GM21367 (cell line): ENCODE results near the gene SNAP25.

Source experiments
- ATAC-seq: cut with Tn5 transposase; IDR thresholded peaks from one replicate; pipeline ENCODE4 v1.9.1; 2021; ENCODE audit not compliant: unreplicated experiment

SNAP25 gene

DNA sequence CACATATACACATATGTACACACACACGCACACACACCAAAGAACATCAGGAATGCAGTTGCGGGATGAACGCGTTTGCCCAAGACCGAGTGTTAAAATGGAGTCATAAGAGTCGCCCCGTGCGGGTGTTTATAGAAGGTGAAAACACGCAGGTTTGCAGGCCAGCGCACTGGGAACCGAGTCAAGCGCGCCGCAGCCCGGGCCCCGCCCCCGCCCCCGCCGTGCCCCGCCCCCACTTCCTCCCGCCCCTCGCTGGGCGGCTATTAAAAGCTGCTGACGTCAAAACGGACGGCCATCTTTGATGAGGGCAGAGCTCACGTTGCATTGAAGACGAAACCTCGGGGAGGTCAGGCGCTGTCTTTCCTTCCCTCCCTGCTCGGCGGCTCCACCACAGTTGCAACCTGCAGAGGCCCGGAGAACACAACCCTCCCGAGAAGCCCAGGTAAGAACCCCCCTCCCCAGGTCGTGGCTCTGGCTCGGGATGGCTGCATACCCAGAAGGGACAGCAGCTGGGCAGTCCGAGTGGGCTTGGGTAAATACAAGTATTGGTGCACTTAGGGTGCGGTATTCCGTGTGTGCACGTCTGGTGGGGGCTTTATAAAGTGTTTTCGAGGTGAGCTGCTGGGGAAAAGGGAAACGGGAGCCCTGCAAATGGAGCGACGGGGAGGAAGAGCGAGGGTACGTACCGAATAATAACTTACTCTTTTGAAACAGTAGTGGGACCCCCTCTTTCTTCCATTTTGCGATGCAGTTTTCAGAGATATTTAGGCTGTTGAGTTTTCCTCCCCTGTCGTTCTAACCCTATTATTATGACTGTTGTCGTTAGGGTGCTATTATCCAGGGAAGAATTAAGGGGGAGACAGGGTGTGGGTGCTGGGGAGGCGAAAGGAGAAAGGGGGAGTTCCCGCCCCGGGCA lies at the start of gene SNAP25:
Gene SNAP25 (plus strand): TSS at position 295 of the 916 bp plus-strand sequence. CDS start 56,662 bp downstream, outside the sequence.
- no peak for ATAC-seq

DNA sequence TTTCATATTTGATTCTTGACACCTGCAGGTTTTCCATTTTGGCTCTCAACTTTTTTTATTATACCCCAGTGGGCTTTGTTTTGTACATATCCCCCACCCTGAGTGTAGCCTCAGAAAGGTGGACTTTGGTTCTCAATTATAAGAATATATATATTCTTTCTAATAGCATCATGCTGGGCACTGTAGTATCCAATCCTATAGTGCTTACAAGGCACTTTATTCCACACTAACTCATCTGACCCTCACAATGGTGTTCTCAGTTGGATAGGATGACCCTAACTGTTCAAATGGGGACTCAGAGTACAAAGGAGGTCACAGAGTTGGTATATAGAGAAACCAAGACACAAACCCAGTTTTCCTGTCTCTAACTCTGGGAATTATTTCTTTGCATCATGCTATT lies 48.9 kb upstream of the SNAP25 start:
- ATAC-seq, result no peak

DNA sequence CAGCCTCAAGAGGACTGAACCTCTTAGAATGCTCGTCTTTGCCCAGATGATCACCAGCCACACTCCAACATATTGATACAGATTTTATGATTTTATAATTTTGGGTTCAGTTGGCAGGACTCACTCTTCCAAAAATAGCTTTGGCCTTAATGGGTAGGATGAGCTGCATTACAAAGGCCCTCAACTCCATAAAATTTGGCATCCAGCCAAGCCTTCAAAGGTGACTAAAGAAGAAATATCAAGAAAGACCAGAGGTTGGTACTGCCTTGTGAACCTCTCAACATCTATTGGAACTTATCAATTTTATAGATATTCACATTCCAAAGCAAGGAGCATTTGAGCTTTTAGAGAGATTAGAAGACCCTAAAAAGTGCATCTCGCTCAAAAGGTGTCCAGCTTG lies 48.4 kb upstream of the SNAP25 start:
- no peak for ATAC-seq

DNA sequence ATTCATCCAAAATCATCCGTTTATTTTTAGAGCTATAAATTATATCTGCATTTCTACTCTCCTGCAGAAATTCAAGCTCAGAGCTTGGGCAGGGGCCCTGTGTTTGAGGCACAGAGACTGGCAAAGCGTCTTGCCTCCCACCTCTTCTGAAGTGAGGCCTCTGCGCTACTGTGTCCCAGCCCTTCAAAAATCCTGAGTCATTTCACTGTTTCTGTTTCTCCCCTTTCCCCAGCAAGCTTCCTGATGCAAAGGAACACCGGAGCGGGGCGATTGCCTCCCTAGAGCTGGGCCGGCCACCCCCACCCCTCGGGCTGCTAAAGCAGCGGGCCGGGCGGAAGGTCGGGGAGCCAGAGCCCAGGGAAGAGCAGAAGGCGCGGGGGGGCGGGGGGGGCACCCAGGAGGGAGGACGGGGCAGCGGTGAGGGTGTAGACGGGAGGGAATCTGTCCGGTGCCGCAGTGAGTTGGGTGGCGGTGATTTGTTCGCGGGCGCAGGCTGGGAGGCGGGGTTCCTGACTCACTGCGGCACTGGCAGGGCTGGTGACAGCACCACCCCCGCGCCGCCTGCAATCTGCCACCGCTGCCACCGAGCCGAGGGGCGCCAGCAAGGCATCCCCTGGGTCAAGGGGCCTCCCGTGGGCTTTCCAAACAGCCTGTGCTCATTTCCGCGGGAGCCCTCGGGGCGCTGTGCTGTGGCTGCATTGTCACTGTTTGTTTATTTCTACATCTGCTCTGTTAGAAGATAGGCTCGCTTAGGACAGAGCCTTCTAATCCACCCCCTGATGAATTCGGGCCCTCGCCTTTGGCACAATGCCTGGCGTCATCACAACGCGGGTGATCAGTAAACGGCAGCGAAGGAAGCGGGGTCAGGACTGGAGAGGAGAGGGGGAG lies 46.5 kb upstream of the SNAP25 start:
- no peak for ATAC-seq

DNA sequence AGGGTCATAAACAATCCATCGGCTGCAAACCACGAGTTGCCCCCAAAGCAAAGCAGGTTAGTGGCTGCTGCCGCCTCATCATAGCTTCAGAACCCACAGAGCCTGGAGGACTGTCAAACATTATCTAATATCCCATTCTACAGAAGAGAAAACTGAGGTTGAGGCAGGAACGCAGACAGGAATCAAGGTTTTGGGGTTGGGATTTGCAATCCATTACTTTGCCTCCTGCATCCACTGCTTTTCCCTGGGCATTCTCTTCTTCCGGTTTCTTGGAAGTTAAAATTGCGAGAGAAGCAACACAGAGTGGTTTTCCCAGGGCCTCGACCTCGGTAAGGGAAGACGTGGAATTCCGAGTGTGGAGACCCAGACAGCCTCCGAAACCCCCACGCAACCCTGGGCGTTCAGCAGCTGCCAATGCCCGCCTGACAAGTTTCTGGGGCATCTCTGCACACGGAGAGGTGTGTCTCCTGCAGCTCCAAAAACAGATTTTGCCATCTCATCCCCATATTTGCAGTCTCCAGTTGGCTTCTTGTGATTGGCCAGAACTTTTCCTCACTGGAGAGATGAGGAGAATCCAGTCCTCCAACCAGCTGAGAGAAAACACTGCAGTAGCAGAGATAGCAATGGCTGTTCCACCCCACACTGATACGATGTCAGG lies 45.5 kb upstream of the SNAP25 start:
- ATAC-seq, result no peak

DNA sequence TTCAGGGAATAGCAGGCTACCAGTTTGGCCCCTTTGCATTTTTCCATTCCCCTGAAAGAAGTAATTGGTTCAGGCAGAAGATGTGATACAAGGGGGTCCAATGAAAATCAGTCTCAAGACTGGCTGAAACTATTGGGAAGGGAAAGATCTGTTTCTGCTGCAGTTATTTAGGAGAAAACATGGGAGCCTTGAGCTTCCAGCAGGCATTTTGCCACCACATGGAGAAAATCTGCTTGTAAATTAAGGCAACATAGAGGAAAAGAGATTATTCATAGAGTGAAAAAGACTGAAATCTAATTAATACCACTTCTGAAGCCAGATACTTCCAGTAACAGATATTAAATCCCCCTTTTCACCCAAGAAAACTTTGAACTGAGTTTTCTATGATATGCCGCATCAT lies 44.2 kb upstream of the SNAP25 start:
- no peak for ATAC-seq

DNA sequence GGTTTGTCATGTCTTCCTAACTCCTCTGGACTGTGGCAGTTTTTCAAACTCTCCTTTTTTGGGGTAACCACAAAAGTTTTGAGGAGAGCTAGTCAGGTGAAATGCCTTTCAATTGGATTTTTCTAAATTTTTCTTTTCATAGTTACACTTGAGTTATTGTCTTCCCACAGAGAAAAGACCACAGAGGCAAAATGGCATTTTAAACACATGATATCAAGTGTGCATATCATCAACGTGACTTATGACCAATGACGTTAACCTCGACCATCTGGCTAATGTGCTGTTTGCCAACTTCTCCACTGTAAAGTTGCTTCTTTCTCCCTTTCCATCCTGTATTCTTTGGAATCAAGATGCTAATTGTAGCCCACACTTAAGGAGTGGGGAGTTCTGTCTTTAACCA lies 41.3 kb upstream of the SNAP25 start:
- no peak for ATAC-seq

DNA sequence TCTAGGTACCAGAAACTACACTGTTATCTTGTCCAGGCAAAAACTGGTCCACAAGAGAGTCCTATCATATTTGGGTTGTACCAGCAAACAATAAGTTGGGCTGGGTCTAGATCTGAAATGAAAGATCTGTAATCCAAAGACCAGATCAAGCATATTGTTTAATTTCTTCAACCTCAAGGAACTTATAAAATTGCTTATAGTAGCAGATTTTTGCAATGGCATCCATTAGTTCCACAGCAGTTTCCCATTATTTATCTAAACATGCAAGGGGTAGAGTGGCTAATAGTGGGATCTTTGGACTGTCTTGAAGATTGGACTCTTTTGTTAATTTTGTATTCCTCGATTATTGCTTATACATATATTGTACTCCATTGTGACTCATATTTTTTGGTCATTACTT lies 40.5 kb upstream of the SNAP25 start:
- ATAC-seq, result no peak

DNA sequence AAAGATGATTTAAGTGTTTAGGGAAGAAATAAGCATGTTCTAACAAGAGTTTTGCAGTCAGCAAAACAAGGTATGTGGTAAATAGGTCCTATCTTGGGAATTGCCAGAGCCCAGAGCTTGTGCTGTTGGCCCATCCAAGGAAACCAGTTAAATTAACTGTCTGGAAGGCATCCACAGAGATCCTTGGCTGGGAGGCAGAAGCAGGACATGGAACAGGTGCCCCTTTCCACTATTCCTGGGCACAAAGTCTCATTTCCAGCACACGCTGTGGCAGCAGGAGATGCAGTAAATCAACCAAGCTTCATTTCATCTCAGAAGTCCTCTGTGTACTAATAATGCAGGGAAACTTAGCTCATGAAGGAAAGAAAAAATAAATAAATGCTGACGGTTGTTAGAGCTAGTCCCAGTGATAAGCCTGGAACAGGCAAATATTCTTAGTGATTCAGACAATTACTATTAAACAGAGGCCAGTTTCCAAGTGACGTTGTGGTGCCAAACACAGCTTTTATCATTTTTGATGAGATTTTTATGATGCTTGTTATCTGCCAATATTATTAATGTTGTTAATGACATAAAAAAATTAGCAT lies 39.8 kb upstream of the SNAP25 start:
- no peak for ATAC-seq

DNA sequence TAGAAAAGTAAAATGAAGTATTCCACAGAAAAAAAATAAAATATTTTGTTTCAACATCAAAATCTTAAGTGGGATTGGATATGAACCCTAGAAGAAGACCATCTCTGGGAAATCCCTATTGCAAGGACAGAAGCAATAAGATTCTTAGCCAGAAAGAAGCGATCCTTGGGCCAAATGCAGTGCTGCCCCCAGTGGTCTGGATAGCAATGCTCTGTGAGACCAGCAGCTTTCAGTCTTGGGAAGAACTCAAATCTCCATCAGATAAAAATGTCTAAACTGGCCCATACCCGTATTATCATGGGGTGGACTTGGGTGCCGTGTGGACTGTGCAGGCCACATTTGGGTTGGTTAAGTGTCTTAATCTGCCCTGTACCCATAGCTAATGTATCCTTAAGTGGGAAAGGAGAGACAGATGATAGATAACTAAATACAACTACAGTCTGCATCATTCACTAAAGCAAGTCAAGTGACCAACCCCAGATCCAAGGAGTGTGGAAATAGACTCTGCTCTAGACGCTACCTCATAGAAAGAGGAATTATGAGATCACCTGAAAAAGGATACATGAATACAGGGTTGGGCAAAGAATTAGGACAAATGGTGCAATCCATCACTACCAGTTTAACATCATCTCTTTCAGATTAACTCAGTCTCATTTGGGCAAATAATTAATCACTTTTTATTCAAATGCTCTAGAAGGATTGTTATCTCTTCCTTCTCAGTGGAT lies 38.9 kb upstream of the SNAP25 start:
- ATAC-seq, result no peak

DNA sequence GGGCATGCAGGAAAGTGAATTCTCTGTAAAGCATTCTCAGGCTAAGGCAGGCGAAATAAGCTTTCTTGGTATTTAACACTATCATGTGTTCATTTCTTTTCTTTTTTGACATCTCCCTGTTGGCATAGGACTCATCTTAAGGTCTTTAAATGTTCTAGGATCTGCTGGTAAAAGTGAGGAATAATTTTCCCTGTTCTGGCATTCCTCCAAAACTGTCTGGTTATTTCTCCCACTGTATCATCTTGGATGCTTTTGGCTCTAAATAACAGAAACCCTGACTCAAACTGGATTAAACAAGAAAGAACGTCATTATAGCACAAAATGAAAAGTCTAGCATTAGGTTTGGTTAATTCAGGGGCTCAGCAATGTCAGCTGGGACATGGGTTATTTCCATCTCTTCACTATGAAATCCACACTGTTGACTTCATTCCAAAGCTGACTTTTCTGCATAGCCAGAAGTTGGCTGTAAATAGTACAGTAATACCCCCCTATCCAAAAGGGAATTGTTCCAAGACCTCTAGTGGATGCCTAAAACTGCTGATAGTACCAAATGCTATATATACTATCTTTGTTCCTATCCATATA lies 37.9 kb upstream of the SNAP25 start:
- no peak for ATAC-seq

DNA sequence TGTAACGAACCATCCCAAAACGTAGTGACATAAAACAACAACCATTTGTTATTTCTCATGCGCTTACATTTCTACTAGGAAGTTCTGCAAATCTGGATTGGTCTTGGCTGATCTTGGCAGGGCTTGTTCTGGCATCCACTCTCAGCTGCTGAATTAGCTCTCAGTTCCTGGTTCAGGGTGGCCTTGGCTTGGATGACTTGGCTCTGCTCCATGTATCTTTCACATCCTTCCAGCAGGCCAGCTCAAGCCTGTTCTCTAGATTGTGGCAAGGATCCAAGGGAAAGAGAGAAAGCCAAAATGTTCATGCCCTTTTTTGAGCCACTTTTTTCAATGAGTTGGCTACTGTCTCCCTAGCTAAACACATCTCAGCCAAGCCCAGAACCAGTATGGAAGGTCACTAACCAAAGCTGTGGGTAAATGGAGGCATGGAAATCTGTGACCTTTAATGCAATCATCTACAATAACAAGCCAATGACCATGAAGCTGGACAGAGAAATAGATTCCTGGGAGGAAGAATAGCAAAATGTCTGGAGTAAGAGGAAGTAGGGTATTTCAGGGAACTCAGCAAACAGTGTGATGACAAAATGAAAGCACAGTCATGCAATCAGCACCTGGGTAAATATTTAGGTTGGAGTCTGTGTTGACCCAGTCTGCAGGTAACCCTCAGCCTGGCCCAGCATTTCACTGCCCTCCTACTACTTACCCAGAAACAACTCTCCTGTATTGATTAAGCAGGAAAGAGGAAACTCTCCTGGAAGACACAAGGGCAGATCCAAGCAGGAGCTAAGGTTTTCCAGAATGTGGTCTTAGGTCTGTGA lies 32.7 kb upstream of the SNAP25 start:
- ATAC-seq, result no peak

DNA sequence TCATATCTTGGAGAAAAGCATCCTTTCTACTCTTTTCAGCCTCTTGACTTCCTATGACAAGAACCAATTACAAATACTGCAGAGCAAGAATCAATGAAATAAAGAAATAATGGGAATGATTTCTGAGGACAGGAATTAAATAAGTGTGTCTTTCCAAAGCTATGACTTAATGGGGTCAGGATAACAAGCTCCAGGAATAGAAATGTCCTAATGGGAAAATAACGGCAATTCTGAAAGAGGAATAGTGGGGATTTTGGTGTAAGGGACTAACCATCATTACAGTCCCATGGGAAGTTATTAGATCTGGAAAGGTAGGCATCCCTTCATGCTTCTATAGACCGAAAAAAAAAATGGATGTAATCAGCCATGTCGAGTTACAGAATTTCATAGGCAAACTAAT lies 28.2 kb upstream of the SNAP25 start:
- ATAC-seq, result no peak

DNA sequence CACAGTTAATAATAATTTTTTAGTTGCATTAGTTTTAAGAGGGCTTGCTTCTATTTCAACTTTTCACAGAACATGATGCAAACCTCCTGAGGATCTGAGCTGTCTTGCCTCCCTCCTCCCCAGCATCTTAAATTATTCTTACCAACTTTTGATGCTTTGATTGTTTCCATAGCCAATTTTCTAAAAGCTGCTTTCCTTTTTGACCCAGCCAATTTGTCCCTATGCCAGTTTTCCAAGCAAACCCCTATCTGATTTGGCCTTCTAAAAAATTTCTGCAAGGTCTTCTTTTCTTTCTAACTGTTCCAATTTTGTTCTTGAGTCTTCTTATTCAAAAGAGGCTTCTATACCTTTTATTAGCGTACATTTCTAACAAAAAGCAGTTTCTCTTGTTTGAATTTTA lies 26.5 kb upstream of the SNAP25 start:
- no peak for ATAC-seq

DNA sequence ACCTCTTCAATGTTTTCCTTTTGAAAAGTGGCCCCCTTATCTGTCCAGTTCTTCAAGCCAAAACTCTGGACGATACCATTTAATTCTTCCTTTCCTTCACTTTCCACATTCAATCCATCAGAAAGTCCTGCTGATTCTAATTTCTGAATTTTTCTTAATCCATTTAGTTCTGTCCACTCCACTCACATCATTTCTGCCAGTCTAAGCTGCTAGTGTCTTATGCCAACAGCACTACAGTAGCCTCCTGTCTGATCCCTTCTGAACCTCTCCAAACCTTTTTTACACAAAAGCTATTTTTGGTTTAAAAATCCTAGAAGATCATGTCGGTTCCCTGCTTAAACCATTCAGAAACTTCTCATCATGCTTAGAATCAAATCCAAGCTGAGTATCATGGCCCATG lies 24.5 kb upstream of the SNAP25 start:
- no peak for ATAC-seq

DNA sequence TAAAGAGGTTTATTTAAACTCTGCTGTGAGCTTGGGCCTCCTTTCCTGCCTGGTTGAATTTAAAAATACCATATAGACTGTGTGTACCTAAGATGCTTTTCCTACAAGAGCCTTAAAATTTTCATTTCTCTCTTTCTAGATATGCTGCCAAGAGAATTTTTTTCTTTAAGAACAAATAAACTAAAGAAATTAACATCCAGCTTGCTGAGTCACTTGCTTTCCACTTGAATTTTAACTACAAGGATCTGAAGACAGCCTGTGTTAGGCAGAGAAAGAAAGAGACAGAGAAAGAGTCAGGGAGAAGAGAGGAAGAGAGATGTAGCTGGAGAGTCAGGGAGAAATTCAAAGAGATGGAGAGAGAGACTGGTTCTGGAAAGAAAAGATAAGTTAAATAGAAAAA lies 18.3 kb upstream of the SNAP25 start:
- no peak for ATAC-seq

DNA sequence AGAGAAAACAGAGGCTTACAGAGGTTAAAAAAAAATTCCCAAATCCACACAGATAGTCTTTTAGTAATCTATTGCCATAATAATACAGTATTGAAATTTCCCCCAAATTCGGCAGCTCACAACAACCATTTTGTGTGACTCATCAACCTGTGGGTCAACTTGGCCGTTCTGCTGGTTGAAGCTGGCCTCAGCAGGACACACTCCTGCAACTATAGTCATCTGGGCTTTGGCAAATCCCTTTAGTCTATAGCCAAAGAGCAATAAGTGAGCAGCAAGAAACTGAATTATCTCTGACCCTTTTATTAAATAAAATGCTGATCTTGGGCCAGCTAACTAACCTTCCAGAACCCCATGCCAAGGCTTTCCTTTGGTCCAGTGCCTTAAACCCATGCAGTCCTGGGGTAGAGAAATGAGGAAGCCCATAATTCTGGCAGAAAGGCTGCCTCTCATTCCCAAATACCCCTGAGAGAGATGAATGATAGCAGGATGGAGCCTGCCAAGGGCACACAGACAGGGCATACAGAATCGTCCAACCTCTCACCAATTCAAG lies 17.2 kb upstream of the SNAP25 start:
- no peak for ATAC-seq

DNA sequence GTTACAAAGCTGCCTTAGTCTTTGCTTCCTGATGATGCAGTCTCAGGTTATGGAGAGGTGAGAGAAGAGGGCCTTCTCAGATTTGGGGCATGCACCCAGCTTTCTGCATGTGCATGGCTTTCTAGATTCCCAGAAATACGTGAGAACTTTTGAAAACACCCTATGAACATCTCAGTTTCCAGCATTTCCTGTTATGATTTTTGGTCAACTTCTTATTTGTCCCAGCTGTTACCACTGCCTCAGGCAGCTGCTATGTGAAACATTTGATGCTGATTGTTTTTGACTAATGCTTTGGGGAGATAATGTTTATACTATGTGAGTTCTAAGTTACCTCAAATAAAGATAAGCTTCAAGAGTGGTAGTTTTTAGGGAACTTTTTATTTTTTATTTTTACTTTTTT lies 9.5 kb upstream of the SNAP25 start:
- ATAC-seq, result no peak

DNA sequence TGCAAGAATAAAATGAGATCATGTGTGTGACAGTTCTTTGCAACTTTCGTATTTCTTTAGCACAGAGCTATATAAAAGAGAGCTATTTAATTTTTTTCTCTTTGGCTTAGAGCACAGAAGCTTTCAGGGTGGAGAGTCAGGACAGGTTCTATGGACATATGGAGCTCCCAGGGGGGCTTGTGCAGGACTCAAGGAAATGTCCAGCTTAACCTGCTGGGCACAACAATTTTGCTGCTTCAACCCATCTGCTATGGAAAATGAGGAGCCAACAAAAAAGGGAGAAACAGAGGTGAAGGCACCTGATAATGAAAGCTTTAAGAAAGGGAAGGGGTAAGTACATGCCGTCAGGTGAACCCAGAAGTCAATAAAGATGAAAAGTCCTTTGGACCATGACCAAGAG lies 5.1 kb upstream of the SNAP25 start:
- ATAC-seq, result no peak
